Neural progenitor cell (in vitro differentiated cells): ENCODE data around the gene GET3. TPM values are rescaled to one million over a fixed set of nuclear protein-coding genes. Genes with fewer than 3 reads are reported as not detected.
A peak's percentile ranks its signal among the peaks of the same experiment; 100 is the strongest.

ENCODE experiments used
- DNase-seq: peaks from one replicate; pipeline ENCODE4 v3.0.0-alpha.2; 2016; ENCODE audit warnings: low spot score
- H2AFZ ChIP-seq: fragments of 200-600 bp; sonication (generic); replicated peaks from 2 replicates; pipeline ENCODE4 v1.6.1; 2016; ENCODE audit warnings: antibody characterized with exemption
- H3F3A ChIP-seq: fragments of 200-600 bp; sonication (generic); 2 replicates; pipeline ENCODE4 v1.6.1; 2016; ENCODE audit warnings: antibody characterized with exemption, low read depth
- H3K27ac ChIP-seq: fragments of 200-600 bp; sonication (generic); 2 replicates; pipeline ENCODE4 v1.5.1; 2016; ENCODE audit warnings: mild to moderate bottlenecking
- H3K27me3 ChIP-seq: fragments of 200-600 bp; sonication (generic); 2 replicates; pipeline ENCODE4 v1.6.1; 2016; ENCODE audit warnings: mild to moderate bottlenecking, moderate library complexity
- H3K36me3 ChIP-seq: fragments of 200-600 bp; sonication (generic); 2 replicates; pipeline ENCODE4 v1.5.1; 2016
- H3K4me1 ChIP-seq: fragments of 200-600 bp; sonication (generic); 2 replicates; pipeline ENCODE4 v1.6.1; 2016; ENCODE audit warnings: mixed run types
- H3K4me2 ChIP-seq: fragments of 200-600 bp; sonication (generic); 2 replicates; pipeline ENCODE4 v1.6.1; 2016
- H3K4me3 ChIP-seq: fragments of 200-600 bp; sonication (generic); 2 replicates; pipeline ENCODE4 v1.5.1; 2016
- H3K79me2 ChIP-seq: fragments of 200-600 bp; sonication (generic); 2 replicates; pipeline ENCODE4 v1.6.1; 2016; ENCODE audit warnings: low read depth
- H3K9ac ChIP-seq: fragments of 200-600 bp; sonication (generic); 2 replicates; pipeline ENCODE4 v1.6.1; 2016
- H3K9me3 ChIP-seq: fragments of 200-600 bp; sonication (generic); 2 replicates; pipeline ENCODE4 v1.5.1; 2016; ENCODE audit warnings: low read depth
- H4K20me1 ChIP-seq: fragments of 200-600 bp; sonication (generic); 2 replicates; pipeline ENCODE4 v1.6.1; 2016; ENCODE audit warnings: low read depth
- H3K27ac Mint-ChIP-seq: 3 replicates; pipeline ENCODE4 v1.8.0; 2021; ENCODE audit warnings: mixed read lengths
- H3K27me3 Mint-ChIP-seq: 2 replicates; pipeline ENCODE4 v1.8.0; 2022; ENCODE audit warnings: low read depth, mild to moderate bottlenecking, inconsistent platforms, moderate library complexity, mixed read lengths; ENCODE audit not compliant: insufficient read depth
- H3K36me3 Mint-ChIP-seq: 3 replicates; pipeline ENCODE4 v1.8.0; 2021; ENCODE audit warnings: mixed read lengths
- H3K4me1 Mint-ChIP-seq: 3 replicates; pipeline ENCODE4 v1.8.0; 2021; ENCODE audit warnings: mixed read lengths
- H3K4me3 Mint-ChIP-seq: 3 replicates; pipeline ENCODE4 v1.8.0; 2021; ENCODE audit warnings: mild to moderate bottlenecking, moderate library complexity, mixed read lengths
- H3K9me3 Mint-ChIP-seq: 3 replicates; pipeline ENCODE4 v1.8.0; 2020; ENCODE audit warnings: mixed read lengths
- EZH2 ChIP-seq: fragments of 200-600 bp; sonication (generic); IDR thresholded peaks from 2 replicates; pipeline ENCODE4 v1.6.1; 2017; ENCODE audit warnings: antibody characterized with exemption, mild to moderate bottlenecking, moderate library complexity
- EZH2phosphoT487 ChIP-seq: fragments of 200-600 bp; sonication (generic); IDR thresholded peaks from 2 replicates; pipeline ENCODE4 v1.6.1; 2017; ENCODE audit warnings: antibody characterized with exemption
- total RNA-seq: library from RNA; depleted of rRNA; stranded (reverse); fragments of >200 nt; gene quantifications from 2 replicates; pipeline ENCODE4 v1.2.3, GENCODE V29; 2015; ENCODE audit warnings: low replicate concordance
- TF ChIP-seq, protein P1 (sequence below): fragments of 200-600 bp; sonication (generic); IDR thresholded peaks from 2 replicates; pipeline ENCODE4 v1.5.1; 2017; ENCODE audit warnings: antibody characterized with exemption, mild to moderate bottlenecking

GET3 gene
- total RNA-seq, 1 donor from 2014 or later = 62.9 TPM

DNA sequence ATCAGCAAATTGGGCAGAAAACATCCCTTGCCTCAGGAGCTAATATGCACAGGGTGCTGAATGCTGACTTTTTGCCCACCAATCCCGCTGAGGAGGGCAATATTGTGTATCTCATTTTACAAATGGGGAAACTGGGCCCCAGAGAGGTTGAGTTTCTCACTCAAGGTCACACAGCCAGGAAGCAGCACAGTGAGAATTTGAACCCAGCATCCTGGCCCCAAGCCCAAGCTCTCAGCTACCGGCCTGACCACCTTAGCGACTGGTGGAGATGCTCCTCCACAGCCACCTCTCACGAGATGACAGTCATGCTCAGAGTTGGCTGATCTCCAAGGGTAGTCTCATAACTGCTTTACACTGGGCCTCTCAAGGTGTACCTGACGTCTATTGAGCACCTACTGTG, 44.3 kb upstream of the GET3 start:
- Histone ChIP-seq H2AFZ (no peak overlapping the region), H3K36me3 (no peaks in the 10 kb centered on the region), H3K79me2 (no peaks in the 10 kb centered on the region), H3K27ac (no peak overlapping the region), H4K20me1 (no peaks in the 10 kb centered on the region), H3K9me3 (no peaks in the 10 kb centered on the region), H3K4me1 (peaks cover 7% of the 10 kb centered on the region), H3K27me3 (no peaks in the 10 kb centered on the region), H3K9ac (no peak overlapping the region), H3F3A (peaks cover 15% of the 10 kb centered on the region), H3K4me2 (no peak overlapping the region), H3K4me3 (no peak overlapping the region)
- H3K4me3 Mint-ChIP-seq = no peak overlapping the region
- TF ChIP-seq, protein P1, sequence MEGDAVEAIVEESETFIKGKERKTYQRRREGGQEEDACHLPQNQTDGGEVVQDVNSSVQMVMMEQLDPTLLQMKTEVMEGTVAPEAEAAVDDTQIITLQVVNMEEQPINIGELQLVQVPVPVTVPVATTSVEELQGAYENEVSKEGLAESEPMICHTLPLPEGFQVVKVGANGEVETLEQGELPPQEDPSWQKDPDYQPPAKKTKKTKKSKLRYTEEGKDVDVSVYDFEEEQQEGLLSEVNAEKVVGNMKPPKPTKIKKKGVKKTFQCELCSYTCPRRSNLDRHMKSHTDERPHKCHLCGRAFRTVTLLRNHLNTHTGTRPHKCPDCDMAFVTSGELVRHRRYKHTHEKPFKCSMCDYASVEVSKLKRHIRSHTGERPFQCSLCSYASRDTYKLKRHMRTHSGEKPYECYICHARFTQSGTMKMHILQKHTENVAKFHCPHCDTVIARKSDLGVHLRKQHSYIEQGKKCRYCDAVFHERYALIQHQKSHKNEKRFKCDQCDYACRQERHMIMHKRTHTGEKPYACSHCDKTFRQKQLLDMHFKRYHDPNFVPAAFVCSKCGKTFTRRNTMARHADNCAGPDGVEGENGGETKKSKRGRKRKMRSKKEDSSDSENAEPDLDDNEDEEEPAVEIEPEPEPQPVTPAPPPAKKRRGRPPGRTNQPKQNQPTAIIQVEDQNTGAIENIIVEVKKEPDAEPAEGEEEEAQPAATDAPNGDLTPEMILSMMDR = no peak
- TF ChIP-seq EZH2phosphoT487 (no peak), EZH2 (no peak)
- no peaks in the 10 kb centered on the region for H3K27me3 Mint-ChIP-seq
- H3K4me1 Mint-ChIP-seq = peaks cover 5% of the 10 kb centered on the region
- H3K36me3 Mint-ChIP-seq = peaks cover 3% of the 10 kb centered on the region
- H3K27ac Mint-ChIP-seq = no peak overlapping the region
- DNase-seq = no peak
- H3K9me3 Mint-ChIP-seq = no peaks in the 10 kb centered on the region

DNA sequence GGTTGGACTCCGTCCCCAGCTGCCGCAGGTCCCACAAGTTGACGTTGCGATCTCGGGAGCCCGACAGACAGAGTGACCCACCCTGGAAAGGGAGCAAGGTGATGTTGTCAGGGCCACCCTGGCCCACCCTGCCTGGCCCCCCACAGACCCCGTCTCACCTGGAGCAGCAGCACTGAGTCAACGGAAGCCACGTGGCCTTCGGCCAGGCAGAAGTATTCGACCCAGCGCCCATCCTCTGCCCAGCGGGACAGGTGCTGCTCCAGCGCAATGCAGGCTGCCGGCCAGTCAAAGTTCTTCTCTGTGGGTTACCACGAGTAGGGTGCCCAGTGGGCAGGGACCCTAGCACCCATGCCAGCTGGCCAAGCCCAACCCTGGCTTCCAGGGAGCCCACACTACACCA, 42.7 kb upstream of the GET3 start:
- Histone ChIP-seq H3K4me1 (peaks cover 7% of the 10 kb centered on the region), H3K4me3 (no peak overlapping the region), H3K27ac (no peak overlapping the region), H3K79me2 (no peaks in the 10 kb centered on the region), H3K9ac (no peak overlapping the region), H3K9me3 (no peaks in the 10 kb centered on the region), H3K4me2 (no peak overlapping the region), H3K27me3 (no peaks in the 10 kb centered on the region), H4K20me1 (no peaks in the 10 kb centered on the region), H3K36me3 (no peaks in the 10 kb centered on the region), H3F3A (peaks cover 30% of the 10 kb centered on the region), H2AFZ (no peak overlapping the region)
- DNase-seq = no peak
- Mint-ChIP-seq H3K9me3 (no peaks in the 10 kb centered on the region), H3K27me3 (peaks cover 2% of the 10 kb centered on the region), H3K4me3 (peak overlapping the region; percentile 75), H3K36me3 (peaks cover 3% of the 10 kb centered on the region), H3K27ac (no peak overlapping the region), H3K4me1 (peaks cover 7% of the 10 kb centered on the region)
- TF ChIP-seq, protein P1 = no peak
- TF ChIP-seq EZH2phosphoT487 (no peak), EZH2 (no peak)

DNA sequence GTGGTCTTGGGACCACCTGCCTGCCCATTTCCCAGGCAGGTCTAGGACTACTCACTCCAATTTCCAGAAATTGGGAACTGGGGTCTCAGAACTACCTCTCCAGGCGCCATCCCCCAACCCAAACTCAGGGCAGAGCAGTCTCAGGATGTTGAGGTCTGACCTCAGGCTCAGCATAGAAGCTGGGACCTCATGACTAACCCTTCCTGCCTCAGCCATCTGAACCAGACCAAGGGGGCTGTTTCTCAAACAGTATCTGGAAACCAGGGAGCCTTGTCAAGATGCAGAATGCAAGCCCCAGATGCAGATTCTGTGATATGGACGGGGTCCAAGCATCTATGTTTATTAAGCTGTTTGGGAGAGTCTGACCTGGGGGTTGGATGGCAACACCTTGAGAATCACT, 42.2 kb upstream of the GET3 start:
- H3K27me3 Mint-ChIP-seq = peaks cover 2% of the 10 kb centered on the region
- H4K20me1 ChIP-seq = no peaks in the 10 kb centered on the region
- DNase-seq = no peak
- no peaks in the 10 kb centered on the region for H3K27me3 ChIP-seq
- H2AFZ ChIP-seq = no peak overlapping the region
- no peaks in the 10 kb centered on the region for H3K79me2 ChIP-seq
- no peak for TF ChIP-seq EZH2phosphoT487
- TF ChIP-seq, protein P1 = no peak
- TF ChIP-seq EZH2 = no peak
- no peaks in the 10 kb centered on the region for H3K9me3 Mint-ChIP-seq
- H3K36me3 ChIP-seq = no peaks in the 10 kb centered on the region
- H3K9me3 ChIP-seq = no peaks in the 10 kb centered on the region
- no peak overlapping the region for H3K27ac ChIP-seq
- H3K4me2 ChIP-seq = no peak overlapping the region
- H3K9ac ChIP-seq = no peak overlapping the region
- H3K4me3 ChIP-seq = no peak overlapping the region
- H3K4me3 Mint-ChIP-seq = peak overlapping the region; percentile 75
- peaks cover 7% of the 10 kb centered on the region for H3K4me1 Mint-ChIP-seq
- peaks cover 32% of the 10 kb centered on the region for H3F3A ChIP-seq
- no peak overlapping the region for H3K27ac Mint-ChIP-seq
- H3K36me3 Mint-ChIP-seq = peaks cover 4% of the 10 kb centered on the region
- H3K4me1 ChIP-seq = peaks cover 7% of the 10 kb centered on the region
